Measurements from ENCODE around the gene CHI3L2.

Gene CHI3L2

DNA sequence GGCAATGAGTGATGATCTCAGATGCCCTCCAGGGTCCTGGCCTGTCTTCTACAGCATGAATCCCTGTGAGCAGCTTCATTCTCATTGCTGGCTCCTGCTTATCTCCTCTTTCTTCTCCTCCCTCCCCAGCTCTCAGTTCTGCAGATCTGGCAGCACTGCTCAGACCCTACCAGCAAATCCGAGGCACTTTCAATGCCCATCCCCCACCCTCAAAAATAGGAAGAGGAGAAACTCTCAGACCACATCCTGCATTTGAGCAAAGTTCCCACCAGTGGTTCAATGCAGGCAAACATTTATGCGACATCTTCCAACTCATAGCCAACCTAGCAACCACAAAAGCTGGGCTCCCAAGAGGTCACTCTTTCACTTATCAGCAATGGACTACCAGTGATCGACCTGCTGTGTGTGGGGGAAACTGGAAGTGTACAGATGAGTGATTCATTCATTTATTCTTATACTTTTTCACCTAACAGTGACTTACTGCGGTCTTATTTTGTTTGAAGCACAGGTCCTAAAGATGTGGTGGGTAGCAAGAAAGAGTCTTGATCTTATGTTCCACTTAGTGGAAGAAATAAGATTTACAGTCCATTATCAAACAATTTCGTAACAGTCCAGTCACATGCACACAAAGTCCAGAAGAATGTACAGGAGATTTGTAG is 5.8 kb upstream of the CHI3L2 start:
- peak; percentile 51 to 69 for DNase-seq

DNA sequence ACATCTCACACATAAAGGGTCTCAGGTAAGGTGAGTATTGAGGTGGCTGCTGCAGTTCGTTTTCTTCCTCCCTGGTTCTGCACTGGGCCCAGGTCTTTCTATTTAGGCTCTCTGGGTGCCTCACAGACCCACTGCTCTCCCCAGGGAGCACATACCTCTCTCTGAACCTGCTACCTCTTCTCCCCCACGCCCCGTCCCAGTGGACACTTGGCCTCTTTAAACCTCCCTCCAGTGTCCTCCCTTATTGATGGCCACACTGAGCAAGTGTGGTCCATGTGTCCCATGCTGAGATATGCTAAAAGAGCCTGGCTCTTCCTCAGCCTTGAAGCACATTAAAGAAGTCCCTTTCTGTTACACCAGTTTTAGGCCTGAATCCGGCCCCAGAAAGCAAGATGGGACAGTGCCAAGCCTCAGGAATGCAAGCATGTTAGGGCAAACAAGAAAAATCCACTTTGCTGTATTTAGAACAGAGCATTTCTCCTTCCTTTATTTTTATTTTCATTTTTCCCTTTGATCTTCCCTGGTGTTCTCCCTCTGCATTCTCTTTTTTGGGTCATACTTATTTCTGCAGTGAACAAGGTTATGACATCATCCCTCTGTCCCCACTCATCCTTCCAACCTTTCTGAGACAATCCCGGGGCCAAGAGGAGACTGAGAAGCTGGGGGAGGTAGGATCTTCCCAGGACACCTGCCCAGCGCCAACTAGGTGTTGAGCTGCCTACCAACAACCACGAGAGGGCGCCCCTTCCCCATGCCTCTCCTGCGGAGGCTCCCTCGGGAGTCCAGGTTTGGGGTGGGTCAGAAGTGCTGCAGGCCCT is 5.0 kb upstream of the CHI3L2 start:
- peak; percentile 73 to 80 for DNase-seq

DNA sequence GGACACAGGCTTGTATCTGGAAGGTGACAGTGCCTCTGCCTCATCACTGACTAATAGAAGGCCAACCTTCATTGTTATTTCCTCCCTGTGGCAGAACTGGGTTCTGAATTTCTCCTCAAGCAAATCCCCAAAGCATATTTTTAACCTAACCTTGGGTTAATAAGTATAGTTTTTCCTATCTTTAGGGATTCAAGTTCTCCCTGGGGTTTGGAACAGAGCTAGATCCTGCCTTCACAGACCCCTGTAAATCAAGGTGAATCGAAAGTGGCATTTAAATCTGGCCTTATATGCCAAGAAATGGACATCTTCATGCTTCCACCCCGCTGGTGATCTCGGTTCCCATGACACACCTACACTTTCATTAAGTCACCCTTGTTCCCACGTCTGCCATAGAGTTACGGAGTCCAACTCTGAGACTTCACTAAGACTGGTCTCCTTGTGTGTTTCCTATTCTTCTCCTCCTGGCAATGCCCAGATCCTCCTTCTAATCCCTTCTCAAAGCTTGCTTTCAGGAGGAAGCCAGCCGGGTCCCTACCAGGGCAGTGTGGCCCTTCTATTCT is 4.3 kb upstream of the CHI3L2 start:
- DNase-seq = no peak

DNA sequence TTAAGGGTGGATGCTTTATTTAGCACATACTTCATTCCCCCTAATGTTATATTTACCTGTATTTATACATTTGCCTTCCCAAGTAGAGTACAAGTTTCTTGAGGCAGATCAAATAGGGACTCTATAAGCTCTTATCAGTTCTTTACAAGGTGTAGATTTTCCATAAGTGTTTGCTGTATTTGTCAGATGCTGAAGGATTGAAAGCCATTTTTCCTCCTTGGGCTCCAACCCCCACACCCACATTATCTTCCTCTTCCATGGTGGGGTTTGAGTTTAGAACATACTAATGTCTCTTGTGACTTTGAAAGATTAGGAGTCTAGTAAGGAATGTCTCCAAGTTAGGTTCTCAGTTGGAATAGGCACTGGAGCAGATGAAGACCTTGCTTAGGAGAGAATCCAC is 2.4 kb upstream of the CHI3L2 start:
- DNase-seq = no peak

DNA sequence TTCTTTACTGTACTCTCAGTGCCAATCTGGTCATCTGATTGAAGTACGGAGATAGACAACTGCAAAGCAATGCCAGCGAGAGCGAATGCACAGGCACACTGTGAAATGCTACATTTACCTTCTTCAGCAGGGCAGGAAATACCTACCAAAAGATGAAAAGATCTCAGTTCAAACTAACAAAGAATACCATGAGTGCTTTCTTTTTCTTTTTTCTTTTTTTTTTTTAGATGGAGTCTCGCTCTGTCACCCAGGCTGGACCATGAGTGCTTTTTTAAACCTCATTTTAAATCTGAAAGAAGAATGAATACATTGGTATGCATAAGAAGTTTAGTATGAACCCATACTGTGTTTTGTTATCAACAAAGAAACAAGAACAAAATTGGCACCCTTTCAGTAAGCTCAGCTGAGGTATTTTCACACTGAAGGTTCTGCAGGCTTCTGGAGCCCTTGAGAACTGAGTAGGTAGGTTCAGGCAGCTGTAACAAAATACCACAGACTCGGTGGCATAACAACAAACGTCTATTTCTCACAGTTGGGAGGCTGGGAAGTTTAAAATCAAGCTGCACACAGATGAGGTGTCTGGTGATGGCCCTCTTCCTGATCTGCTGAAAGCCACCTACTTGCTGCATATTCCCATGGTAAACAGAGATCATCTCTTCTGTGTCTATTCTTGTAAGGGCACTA is 1.7 kb upstream of the CHI3L2 start:
- DNase-seq = peak in 1 of 2 donors; percentile 41

DNA sequence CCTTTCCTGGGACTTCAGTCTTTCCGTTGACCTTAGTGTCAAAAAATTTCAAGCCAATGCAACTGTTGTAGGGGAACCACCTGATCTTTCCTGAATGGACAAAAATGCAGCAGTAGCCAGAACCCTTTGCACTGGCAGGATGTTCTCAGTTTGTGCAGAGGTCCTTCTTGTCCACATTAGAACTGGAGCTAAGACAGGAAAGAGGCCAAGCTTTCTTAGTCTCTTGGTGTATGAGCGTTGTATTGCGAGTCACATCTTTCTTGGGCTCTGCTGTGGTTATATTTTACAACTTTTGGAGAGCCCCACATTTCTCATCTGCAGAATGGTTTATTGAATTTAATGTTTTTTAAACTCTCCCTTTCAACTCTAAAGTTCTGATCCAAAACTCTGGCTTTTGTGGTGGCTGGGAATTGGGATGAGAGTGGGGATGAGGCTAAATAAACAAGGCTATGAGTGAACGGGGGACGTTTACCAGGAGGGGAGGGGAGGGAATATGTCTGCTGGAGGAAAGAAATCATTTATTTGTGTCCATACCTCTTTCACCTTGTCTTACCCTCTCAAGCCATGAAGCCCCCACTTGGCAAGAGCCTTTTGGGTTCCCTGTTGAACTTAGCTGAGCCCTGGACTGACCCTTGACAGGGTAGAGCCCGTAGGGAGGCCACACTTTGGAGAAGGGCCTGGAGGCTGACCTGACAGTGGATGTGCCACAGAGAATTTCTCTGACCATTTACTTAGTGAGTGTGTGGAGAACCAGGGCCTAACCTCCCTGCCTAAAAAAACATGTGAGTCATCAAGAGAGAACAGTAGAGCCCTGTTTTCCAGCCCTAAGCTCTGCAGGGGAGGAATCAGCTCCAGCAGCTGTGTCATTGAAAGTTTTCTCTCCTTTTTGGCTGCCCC is 586 bp downstream of the CHI3L2 start:
- no peak for DNase-seq

DNA sequence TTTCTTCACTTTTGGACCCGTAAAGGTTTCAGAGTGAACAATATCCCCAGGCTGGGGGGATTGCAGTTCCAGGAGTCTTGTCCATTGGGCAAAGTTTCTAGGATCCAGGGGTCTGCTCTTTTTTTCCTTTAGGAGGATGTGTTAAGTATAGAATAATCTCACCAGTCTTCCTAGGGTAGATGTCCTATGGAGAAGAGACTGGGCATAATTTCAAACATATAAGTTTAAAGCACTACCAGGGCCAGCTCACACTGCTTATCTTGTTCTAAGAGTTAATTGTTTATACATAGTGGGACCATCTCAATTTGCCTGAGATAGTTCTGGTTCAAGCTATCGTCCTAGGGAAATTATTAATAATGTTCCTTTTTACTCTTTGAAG is 1.2 kb downstream of the CHI3L2 start:
- no peak for DNase-seq

DNA sequence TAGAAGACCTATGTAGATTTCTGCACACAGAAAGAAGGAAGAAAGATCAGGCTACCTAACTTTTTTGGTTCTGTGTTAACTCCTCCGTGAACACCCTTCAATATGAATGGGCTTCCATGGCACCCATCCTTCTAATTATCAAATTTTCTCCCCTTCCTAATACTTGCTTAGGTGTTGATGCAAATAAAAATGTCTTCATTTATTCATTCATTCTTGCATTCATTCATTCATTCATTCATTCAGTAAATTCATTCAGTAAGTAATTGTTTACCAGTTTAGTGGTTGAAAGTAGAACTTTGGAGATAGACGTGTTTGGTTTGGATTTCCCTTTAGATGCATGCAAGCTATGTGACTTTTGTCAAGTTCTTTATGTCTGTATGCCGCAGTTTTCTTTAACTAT is 4.6 kb downstream of the CHI3L2 start:
- no peak for DNase-seq

DNA sequence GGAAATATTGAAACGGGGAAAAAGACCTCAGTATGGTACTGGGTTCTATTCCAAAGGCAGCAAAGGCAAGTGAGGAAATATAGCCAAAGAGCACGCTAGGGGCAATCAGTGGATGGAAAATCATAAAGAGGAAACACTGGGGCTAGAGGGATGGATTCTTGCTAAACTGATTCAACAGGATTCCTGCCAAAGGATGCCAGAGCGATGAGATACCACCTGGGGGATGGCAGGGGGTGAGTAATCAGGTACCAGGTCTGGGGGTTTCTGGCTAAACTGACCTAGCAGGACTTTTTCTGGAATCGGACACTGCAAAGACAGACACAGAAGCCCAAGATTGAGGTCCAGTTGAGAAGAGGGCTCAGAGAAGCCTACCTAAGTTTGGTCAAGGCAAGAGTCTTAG is 6.7 kb downstream of the CHI3L2 start:
- DNase-seq = no peak

DNA sequence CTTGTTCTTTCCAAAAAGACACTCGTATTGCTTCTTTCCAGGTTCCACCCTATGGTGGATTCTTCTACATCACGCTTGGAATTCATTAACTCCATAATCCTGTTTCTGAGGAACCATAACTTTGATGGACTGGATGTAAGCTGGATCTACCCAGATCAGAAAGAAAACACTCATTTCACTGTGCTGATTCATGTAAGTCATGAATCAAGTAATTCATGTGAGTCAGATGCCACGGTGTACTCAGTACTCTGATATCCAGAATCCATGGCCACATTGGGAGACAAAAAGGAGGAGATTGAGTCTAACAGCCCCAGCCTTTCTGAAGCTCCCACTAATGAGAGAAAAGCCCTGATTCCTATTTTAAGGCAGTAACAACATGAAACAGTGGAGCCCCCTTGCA is 7.4 kb downstream of the CHI3L2 start:
- DNase-seq = no peak

DNA sequence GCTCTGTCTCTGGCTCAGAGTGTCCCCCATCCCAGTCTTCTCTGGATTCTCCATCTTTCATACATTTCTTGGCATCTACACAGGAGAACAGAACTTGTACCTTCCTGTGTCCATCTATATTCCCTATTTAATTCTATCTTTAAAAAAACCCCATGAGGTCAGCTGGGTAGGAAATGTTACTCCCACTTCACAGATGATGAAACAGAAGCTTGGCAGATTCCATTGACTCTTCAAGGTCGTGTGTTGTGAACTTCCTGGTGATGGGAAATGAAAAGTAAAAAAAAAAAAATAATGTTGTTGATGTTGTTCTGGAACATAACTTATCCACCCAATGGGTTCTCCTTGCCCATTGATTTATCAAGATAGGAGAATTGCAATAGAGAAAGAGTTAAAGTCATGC is 8.9 kb downstream of the CHI3L2 start:
- no peak for DNase-seq

DNA sequence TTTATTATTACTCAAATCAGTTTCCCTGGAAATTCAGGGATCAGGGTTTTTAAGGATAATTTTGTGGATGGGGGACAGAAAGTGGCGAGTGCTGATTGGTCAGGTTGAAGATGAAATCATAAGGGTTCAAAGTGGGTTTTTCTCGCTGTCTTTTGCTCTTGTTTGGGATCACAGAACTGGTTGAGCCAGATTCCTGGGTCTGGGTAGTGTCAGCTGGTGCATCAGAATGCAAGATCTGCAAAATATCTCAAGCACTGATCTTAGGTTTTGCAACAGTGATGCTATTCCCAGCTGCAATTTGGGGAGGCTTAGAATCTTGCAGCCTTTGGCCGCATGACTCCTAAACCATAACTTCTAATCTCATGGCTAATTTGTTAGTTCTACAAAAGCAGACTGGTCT is 9.3 kb downstream of the CHI3L2 start:
- DNase-seq = no peak

DNA sequence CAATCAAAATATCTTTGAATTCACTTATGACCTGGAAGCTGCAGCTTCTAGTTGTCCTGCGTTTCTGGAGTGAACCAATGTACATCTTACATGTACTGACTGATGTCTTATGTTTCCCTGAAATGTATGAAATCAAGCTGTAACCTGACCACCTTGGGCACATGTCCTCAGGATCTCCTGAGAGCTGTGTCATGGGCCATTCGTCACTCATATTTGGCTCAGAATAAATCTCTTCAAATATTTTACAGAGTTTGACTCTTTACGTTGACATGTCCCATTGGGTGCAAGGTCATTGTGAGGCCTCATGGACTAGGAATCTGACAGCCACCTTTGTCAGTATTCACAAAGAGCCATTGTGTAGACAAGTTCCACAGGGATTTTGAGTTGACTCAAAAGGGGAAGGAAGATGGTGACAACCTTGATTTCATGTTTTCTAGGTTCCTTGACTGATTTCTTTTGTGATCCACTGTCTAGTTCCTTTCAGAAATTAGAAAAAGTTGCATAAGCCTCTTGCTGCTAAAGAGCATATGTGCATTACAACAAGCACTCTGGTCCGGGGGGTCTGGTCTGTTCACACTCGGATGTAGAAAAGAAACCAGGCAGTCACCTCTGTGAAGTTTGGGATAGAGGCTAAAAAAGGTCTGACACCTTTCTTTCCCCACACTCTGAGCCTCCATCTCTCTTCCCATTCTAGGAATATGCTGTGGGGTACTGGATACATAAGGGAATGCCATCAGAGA is 10.7 kb downstream of the CHI3L2 start:
- no peak for DNase-seq

DNA sequence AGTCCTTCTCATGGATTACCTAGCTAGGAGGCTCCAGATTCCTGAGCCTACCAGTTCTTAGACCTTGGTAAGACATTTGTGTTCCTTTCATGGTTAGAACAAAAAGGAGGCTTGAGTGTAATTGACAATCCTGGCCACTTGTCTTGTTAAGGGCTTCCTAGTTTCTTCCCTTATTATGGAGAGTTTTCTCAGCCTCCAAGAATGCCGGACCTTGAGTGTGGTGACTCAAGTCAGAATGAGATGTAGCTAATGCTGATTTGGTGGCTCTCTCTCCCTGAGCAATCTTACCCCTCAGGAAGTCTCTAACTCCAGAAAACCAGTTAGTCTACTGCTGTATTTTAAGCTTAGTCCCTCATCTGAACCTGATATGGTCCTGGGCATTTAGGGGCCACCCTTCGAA is 14.3 kb downstream of the CHI3L2 start:
- DNase-seq = no peak

DNA sequence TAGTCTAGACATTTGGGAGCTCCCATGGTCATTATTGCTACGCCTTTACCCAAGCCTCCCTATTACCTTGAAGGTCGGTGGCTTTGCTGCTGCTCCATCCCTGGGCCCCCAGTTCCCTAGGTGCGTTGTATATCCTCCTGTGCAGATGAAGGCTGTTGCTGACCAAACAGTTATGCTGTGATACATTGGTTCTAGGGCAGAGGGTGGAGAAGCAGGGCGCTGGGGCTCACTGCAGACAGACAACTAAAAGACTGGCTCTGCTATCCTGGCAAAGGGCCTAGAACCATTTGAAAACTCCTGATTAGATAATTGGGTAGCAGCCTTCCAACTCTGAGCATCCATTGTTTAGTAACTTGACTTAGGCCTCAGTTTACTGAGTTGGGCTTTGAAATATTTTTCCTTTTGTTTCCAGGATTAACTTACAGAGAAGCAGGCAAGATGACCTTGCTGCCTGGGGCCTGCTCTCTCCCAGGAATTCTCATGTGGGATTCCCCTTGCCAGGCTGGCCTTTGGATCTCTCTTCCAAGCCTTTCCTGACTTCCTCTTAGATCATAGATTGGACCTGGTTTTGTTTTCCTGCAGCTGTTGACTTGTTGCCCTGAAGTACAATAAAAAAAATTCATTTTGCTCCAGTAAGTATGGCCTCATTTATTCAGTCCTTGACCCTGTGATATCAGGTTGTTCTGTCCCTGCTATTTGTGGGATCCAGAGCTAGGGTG is 15.5 kb downstream of the CHI3L2 start:
- no peak for DNase-seq

DNA sequence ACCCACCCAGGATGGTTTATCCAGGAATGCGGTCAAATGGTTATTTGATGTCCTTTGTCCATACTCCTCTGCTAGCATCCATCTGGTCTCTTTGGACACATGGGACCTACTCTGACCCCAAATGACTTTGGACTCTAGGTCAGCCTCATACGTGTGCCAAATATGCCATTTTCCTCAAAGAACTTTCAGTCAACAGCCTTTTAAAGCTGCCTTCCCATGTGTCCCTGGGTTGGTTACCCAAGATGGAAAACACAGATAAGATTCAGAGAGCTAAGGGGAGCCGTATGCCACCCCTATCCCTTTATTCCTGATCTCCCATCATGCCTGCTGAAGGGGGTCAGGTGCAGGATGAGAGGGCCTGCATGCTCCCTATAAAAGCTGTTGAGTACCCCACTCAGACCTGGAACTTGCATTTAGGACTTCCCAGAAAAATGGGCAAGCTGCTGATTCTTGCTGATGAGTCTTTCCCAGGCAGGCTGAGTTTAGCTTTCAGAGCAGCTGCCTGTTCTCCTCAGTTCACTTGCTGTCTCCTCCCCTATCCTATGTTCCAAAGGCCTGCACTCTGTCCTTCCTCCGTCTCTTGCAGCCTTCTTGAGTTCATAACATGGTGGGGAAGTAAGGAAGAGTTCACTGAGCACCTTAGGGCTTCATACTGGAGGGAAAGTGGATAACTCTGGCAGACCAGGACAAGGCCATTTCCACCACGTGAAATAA is 19.8 kb downstream of the CHI3L2 start:
- DNase-seq = no peak

DNA sequence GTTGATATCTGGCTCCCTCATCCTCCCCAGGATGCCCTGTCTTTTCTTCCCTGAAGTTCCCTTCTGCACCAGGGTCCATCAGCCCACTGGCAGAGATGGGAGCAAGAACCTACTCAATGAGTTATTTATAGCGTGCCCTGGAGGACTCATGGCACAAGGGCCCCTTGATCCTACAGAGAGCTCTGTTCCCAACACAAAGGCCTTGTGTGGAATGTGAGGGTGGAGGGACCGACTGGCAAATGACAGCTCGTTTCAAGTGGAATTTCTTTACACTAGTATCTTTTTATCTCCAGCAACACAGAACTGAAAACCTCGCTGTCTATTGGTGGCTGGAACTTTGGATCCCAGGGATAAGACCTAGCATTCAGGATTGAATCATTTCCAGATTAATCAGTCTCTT is 22.4 kb downstream of the CHI3L2 start:
- DNase-seq = no peak

DNA sequence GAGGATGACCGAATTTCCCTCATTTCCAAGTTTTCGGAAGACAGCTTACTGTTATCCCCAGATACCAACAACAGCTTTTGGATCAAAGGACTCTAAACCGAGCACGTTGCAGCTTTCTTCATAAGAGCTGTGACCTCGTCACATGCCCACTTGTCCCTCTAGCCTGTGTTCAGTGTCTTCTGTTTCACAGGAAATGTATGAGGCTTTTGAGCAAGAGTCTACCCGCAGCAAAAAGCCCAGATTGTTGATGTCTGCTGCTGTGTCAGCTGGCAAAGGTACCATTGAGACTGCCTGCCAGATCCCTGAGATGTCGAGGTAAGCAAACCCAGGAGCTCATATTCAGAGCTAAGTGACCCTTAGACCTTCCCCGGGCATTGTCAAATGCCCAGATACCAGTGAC is 24.1 kb downstream of the CHI3L2 start:
- DNase-seq = peak in 1 of 2 donors; percentile 12

DNA sequence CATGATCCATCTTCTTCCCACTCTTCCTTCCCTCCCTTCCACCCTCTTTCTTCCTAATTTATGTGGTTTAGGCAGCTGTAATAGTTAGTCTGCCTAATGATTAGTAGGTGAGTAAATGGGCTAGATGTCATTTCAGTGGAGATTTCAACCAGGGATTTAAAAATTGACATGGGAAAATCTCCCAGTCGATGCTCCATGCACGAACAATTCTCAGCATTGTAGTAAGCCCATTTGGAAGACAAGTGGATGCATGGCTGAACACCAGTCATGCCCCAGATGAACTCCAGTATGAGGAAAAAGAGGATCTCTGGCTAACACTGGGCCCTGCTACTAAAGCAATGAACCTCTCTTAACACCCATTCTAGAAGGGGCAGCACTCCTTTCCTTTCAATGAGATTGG is 25.3 kb downstream of the CHI3L2 start:
- DNase-seq = no peak

DNA sequence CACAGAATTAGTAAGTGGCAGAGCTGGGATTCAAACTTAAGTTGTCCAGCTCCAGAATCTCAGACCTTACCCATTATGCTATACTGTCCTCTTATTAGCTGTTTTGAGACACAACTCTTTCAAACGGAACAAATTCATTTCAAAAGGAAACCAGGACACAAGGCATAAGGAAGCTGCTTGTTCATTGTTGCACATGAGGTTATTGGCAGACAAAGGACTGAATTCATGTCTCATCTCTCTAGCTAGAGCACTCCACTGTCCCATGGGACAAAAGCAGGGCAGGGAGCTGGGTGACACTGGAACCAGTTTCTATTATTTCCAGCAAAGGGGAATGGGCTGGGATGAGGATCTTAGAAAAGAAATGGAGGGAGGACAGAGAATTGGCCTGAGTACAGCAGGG is 26.4 kb downstream of the CHI3L2 start:
- DNase-seq = no peak

Data from CD4-positive, alpha-beta T cell treated with Interleukin-1 beta for 1 hour (primary cell).